Measurements from ENCODE around the gene PNPLA2. TPM values are rescaled to one million over a fixed set of nuclear protein-coding genes. Genes with fewer than 3 reads are reported as not detected.

PNPLA2 gene
- total RNA-seq, 6 experiments from 2014 or later, result 33.2 to 97.1 (median 69.6) TPM

DNA sequence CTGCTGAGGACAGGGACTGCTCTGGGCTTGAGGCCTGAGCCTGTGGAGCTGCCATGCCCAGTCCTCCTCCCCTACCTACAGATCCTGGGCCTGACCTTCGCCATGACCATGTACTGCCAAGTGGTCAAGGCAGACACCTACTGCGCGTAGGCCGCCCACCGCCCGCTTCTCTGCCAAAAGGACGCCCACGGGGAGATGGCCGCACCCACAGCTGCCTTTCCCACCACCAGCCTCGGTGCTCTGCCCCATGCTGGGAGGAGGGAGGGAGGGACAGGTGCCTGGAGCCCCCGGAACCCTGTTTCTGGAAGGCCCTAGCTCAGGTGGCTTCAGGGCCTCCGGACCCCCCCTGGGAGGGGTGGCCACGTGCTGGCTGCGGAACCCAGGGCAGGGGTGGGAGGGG is 47.8 kb downstream of the PNPLA2 start:
- Histone ChIP-seq H3K4me1 (no peaks in the 10 kb centered on the region), H3K27ac (no peak overlapping the region), H3K36me3 (no peaks in the 10 kb centered on the region), H3K9me3 (no peaks in the 10 kb centered on the region), H3K4me3 (no peak overlapping the region), H3K27me3 (no peaks in the 10 kb centered on the region)
- TF ChIP-seq, protein P1, sequence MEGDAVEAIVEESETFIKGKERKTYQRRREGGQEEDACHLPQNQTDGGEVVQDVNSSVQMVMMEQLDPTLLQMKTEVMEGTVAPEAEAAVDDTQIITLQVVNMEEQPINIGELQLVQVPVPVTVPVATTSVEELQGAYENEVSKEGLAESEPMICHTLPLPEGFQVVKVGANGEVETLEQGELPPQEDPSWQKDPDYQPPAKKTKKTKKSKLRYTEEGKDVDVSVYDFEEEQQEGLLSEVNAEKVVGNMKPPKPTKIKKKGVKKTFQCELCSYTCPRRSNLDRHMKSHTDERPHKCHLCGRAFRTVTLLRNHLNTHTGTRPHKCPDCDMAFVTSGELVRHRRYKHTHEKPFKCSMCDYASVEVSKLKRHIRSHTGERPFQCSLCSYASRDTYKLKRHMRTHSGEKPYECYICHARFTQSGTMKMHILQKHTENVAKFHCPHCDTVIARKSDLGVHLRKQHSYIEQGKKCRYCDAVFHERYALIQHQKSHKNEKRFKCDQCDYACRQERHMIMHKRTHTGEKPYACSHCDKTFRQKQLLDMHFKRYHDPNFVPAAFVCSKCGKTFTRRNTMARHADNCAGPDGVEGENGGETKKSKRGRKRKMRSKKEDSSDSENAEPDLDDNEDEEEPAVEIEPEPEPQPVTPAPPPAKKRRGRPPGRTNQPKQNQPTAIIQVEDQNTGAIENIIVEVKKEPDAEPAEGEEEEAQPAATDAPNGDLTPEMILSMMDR (IDR thresholded peaks at IDR 0.05), result no peak
- TF ChIP-seq POLR2A (IDR thresholded peaks at IDR 0.05), result no peak
- intact Hi-C loops (cut with DNase I), result no loop called here
- ATAC-seq (peak in 2 of 4 donors; percentile 2 to 5), DNase-seq (peak in 1 of 3 donors; percentile 28)
- WGBS (ENCODE audit: insufficient coverage, low coverage, low lambda C conversion rate, missing lambda C conversion rate), result no CpG with 5 or more reads among the region's 14 CpGs

DNA sequence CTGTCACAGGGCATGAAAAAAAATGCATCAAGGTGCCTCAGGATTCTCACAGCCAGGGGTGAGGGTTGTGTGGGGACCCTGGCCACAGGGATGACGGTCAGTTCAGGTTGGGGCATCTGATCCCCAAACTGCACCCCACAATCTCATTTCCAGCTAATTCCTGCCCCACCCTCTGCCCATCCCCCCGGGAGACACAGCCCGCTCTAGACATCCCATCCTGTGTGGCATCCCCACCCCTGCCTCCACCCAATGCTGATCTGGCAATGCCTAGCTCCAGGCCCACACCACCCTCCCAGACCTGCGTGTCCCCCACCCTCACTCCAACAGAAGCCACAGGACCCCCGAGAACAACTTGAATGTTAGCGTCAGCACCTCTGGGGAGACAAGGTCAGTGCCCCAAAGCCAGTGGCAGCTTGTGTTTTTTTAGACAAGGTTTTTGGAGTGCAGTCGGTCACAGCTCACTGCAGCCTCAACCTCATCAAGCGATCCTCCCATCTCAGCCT is 49.2 kb downstream of the PNPLA2 start:
- Histone ChIP-seq H3K4me3 (no peak overlapping the region), H3K36me3 (no peaks in the 10 kb centered on the region), H3K27me3 (no peaks in the 10 kb centered on the region), H3K27ac (no peak overlapping the region), H3K4me1 (no peaks in the 10 kb centered on the region), H3K9me3 (no peaks in the 10 kb centered on the region)
- ATAC-seq (no peak), DNase-seq (no peak)
- TF ChIP-seq, protein P1 (IDR thresholded peaks at IDR 0.05), result no peak
- TF ChIP-seq POLR2A (IDR thresholded peaks at IDR 0.05), result no peak
- WGBS (ENCODE audit: insufficient coverage, low coverage, low lambda C conversion rate, missing lambda C conversion rate), result 90% methylated on average over 2 of the region's 8 CpGs
- intact Hi-C loops (cut with DNase I), result no loop called here

DNA sequence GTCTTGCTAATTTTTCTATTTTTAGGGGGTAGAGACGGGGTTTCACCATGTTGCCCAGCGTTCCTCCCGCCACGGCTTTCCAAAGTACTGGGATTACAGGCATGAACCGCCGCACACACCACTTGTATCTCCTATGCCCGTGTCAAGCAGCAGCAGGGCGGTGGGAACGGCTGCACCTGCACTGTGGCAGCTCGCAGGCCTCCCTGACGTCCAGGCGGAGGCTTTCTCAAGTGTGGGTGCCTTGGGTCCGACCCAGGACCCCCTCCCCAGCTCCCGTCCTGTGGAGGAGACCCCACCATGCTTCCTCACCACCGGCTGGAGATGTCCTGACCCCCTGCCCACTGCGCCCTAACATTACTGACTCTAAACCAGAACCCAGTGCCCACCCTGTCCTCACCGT is 49.7 kb downstream of the PNPLA2 start:
- Histone ChIP-seq H3K9me3 (no peaks in the 10 kb centered on the region), H3K4me1 (no peaks in the 10 kb centered on the region), H3K27me3 (no peaks in the 10 kb centered on the region), H3K4me3 (no peak overlapping the region), H3K27ac (no peak overlapping the region), H3K36me3 (no peaks in the 10 kb centered on the region)
- intact Hi-C loops (cut with DNase I), result no loop called here
- TF ChIP-seq, protein P1 (IDR thresholded peaks at IDR 0.05), result no peak
- TF ChIP-seq POLR2A (IDR thresholded peaks at IDR 0.05), result no peak
- ATAC-seq (no peak), DNase-seq (no peak)
- WGBS (ENCODE audit: insufficient coverage, low coverage, low lambda C conversion rate, missing lambda C conversion rate), result 100% methylated on average over 2 of the region's 17 CpGs

DNA sequence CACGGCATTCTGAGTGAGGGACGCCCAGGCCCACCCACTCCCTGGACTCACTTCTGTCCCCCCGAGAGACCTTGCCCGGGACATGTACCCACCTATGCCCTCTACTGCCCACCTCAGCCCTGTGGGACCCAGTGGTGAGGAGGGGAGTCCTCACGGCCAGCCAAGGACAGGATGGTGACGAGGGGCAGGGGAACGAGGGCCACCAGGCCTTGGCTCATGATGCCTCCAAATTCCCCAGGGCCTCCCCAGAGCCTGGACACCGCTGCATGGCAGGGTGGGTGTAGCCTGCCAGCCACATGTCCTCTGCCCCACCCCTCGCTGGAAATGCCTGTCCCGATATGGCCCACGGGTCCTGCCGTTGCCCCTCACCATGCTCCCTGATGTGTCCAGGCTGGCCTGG is 50.1 kb downstream of the PNPLA2 start:
- DNase-seq (no peak), ATAC-seq (no peak)
- WGBS (ENCODE audit: insufficient coverage, low coverage, low lambda C conversion rate, missing lambda C conversion rate), result 100% methylated on average over 2 of the region's 12 CpGs
- H3K4me1 ChIP-seq, result no peaks in the 10 kb centered on the region
- no peak overlapping the region for H3K4me3 ChIP-seq
- TF ChIP-seq, protein P1 (IDR thresholded peaks at IDR 0.05), result no peak
- no peak for TF ChIP-seq POLR2A (IDR thresholded peaks at IDR 0.05)
- intact Hi-C loops (cut with DNase I), result no loop called here
- no peaks in the 10 kb centered on the region for H3K36me3 ChIP-seq
- no peaks in the 10 kb centered on the region for H3K9me3 ChIP-seq
- H3K27me3 ChIP-seq, result no peaks in the 10 kb centered on the region
- H3K27ac ChIP-seq, result no peak overlapping the region
